ENCODE results near the gene UFSP2. TPM values are rescaled to one million over a fixed set of nuclear protein-coding genes. Genes with fewer than 3 reads are reported as not detected.
"Not testable (repeated sequence)": the region's sequence is repeated elsewhere in the genome, so short reads cannot be mapped to it uniquely, and the experiment has no call there.

UFSP2 gene
- total RNA-seq, 1 donor from 2014 or later: 8.6 TPM

GRCh38 chr4:185364886-185365285 lies 60.9 kb downstream of the UFSP2 start:
- Histone ChIP-seq H3K36me3 (no peaks in the 10 kb centered on the region), H3K4me3 (no peak overlapping the region), H3K4me1 (peaks cover 3 to 37% of the 10 kb centered on the region in 2 donors), H3K27ac (no peak overlapping the region), H3K27me3 (no peaks in the 10 kb centered on the region), H3K9me3 (no peaks in the 10 kb centered on the region)
- no peak for TF ChIP-seq CTCF (IDR thresholded peaks at IDR 0.05)
- intact Hi-C loops (cut with DNase I): no loop called here
- DNase-seq (ENCODE audit: low spot score in 2 of 2): peak in 1 of 2 donors; percentile 40

- peaks cover 7 to 46% of the 10 kb centered on the region in 2 donors for H3K4me1 ChIP-seq
Measured at GRCh38 chr4:185363251-185363650, 62.5 kb downstream of the UFSP2 start.

GRCh38 chr4:185362570-185362969 lies 63.2 kb downstream of the UFSP2 start:
- intact Hi-C loops (cut with DNase I); H3K27me3 ChIP-seq; H3K4me3 ChIP-seq; DNase-seq (ENCODE audit: low spot score in 2 of 2); H3K9me3 ChIP-seq; H3K36me3 ChIP-seq: not testable (repeated sequence)
- Histone ChIP-seq H3K27ac (peak overlapping the region; percentile 66 to 84), H3K4me1 (peaks cover 7 to 50% of the 10 kb centered on the region in 2 donors)

More at GRCh38 chr4:185363251-185363650, 62.5 kb downstream of the UFSP2 start:
- Histone ChIP-seq H3K36me3 (no peaks in the 10 kb centered on the region), H3K4me3 (no peak overlapping the region), H3K27ac (peak overlapping the region; percentile 59 to 84), H3K27me3 (no peaks in the 10 kb centered on the region), H3K9me3 (no peaks in the 10 kb centered on the region)
- DNase-seq (ENCODE audit: low spot score in 2 of 2): no peak
- intact Hi-C loops (cut with DNase I): no loop called here
- TF ChIP-seq CTCF (IDR thresholded peaks at IDR 0.05): no peak

- Histone ChIP-seq H3K36me3 (no peaks in the 10 kb centered on the region), H3K4me1 (peaks cover 7 to 53% of the 10 kb centered on the region in 2 donors), H3K9me3 (no peaks in the 10 kb centered on the region), H3K27ac (peak overlapping the region; percentile 66 to 84), H3K27me3 (no peaks in the 10 kb centered on the region), H3K4me3 (no peak overlapping the region)
- DNase-seq (ENCODE audit: low spot score in 2 of 2): peak in 1 of 2 donors; percentile 33
- intact Hi-C loops (cut with DNase I): no loop called here
- no peak for TF ChIP-seq CTCF (IDR thresholded peaks at IDR 0.05)
Measured at GRCh38 chr4:185361872-185362271, 63.9 kb downstream of the UFSP2 start.

- Histone ChIP-seq H3K9me3 (no peaks in the 10 kb centered on the region), H3K4me3 (no peak overlapping the region), H3K27ac (peak overlapping the region; percentile 84 to 90), H3K36me3 (peaks cover 2% of the 10 kb centered on the region in 2 donors), H3K27me3 (no peaks in the 10 kb centered on the region), H3K4me1 (peaks cover 7 to 54% of the 10 kb centered on the region in 2 donors)
- TF ChIP-seq CTCF (IDR thresholded peaks at IDR 0.05): no peak
- intact Hi-C loops (cut with DNase I): loop anchor here (2.0 to 5.0 kb wide), 3 partner anchors 15 to 148 kb away; partner anchors contain the start of gene LRP2BP
- DNase-seq (ENCODE audit: low spot score in 2 of 2): peak in 1 of 2 donors; percentile 66
Measured at GRCh38 chr4:185359767-185360446, 65.9 kb downstream of the UFSP2 start.

- H3K36me3 ChIP-seq: peaks cover 11% of the 10 kb centered on the region in 2 donors
- intact Hi-C loops (cut with DNase I): loop anchor here (2.0 to 5.0 kb wide), 3 partner anchors 14 to 147 kb away; partner anchors contain the start of gene LRP2BP
- H3K27me3 ChIP-seq: no peaks in the 10 kb centered on the region
- TF ChIP-seq CTCF (IDR thresholded peaks at IDR 0.05): no peak
- peak overlapping the region; percentile 84 to 90 for H3K27ac ChIP-seq
- peak in 1 of 2 donors; percentile 65 for DNase-seq (ENCODE audit: low spot score in 2 of 2)
- H3K4me3 ChIP-seq: no peak overlapping the region
- no peaks in the 10 kb centered on the region for H3K9me3 ChIP-seq
- peaks cover 5 to 53% of the 10 kb centered on the region in 2 donors for H3K4me1 ChIP-seq
Measured at GRCh38 chr4:185358959-185359358, 66.8 kb downstream of the UFSP2 start.
